Upper lobe of left lung (tissue), 6 donors: Measurements from ENCODE around the gene AGTRAP. TPM values are rescaled to one million over a fixed set of nuclear protein-coding genes. Genes with fewer than 3 reads are reported as not detected.

Experiments
- ATAC-seq, 2 donors: fragments of 200-7000 bp; cut with Tn5 transposase; one replicate each; pipeline ENCODE4 v1.9.1; 2022; ENCODE audit warnings: mild to moderate bottlenecking in 2 of 2, moderate library complexity in 2 of 2; ENCODE audit not compliant: low FRiP score in 2 of 2
- DNase-seq, 2 donors: peaks; one replicate each; pipeline ENCODE4 v3.0.0-alpha.2; 2019 to 2020
- H3K27ac ChIP-seq, 4 donors: fragments of 200-600 bp; sonication (generic); one replicate each; pipeline ENCODE4 v1.5.1; 2016 to 2019
- H3K27me3 ChIP-seq, 4 donors: fragments of 200-600 bp; sonication (generic); one replicate each; pipeline ENCODE4 v1.5.1; 2017 to 2019
- H3K36me3 ChIP-seq, 4 donors: fragments of 200-600 bp; sonication (generic); one replicate each; pipeline ENCODE4 v1.5.1; 2016 to 2019
- H3K4me1 ChIP-seq, 4 donors: fragments of 200-600 bp; sonication (generic); one replicate each; pipeline ENCODE4 v1.5.1; 2018 to 2019
- H3K4me3 ChIP-seq, 4 donors: fragments of 200-600 bp; sonication (generic); one replicate each; pipeline ENCODE4 v1.5.1; 2017 to 2019; ENCODE audit warnings: mild to moderate bottlenecking in 2 of 4, moderate library complexity in 1 of 4
- H3K9me3 ChIP-seq, 4 donors: fragments of 200-600 bp; sonication (generic); one replicate each; pipeline ENCODE4 v1.5.1; 2018 to 2019
- EP300 ChIP-seq, 4 donors: sonication (generic); formaldehyde crosslinking; IDR thresholded peaks; one replicate each; pipeline ENCODE4 v1.5.1; 2017; ENCODE audit warnings: antibody characterized with exemption in 4 of 4, control low read depth in 2 of 4
- POLR2A ChIP-seq, 4 donors: fragments of 450-650 bp; IDR thresholded peaks; one replicate each; pipeline ENCODE4 v1.5.1; 2016 to 2017; ENCODE audit warnings: antibody characterized with exemption in 4 of 4, mild to moderate bottlenecking in 2 of 4
- POLR2AphosphoS5 ChIP-seq, 2 donors: sonication (generic); formaldehyde crosslinking; IDR thresholded peaks; one replicate each; pipeline ENCODE4 v1.5.1; 2017; ENCODE audit warnings: antibody characterized with exemption in 2 of 2
- WGBS, 2 donors: methylation state at CpG; one replicate each; pipeline ENCODE4 v1.1.5; 2017 to 2018; 5-methylcytosine and 5-hydroxymethylcytosine counted together
- total RNA-seq, 6 donors: library from RNA; depleted of rRNA in 4 of 6; stranded (reverse); fragments of >200 nt in 4 of 6; gene quantifications; one replicate each; pipeline versions ENCODE4 v1.1.0 to v1.2.1, GENCODE V29; 2016 to 2021
- TF ChIP-seq, protein P1 (sequence below), 6 experiments: fragments of 450-650 bp in 4 of 6; fragments of 200-600 bp in 2 of 6; sonication (generic) in 2 of 6; IDR thresholded peaks; one replicate each; pipeline ENCODE4 v1.5.1; 2016 to 2019; ENCODE audit warnings: antibody characterized with exemption in 6 of 6
- donor health status: DM: no; HTN: no; CAD: no; lungs with moderate emphysema.
- donor health status: DM: no; HTN: yes; CAD: no; lungs with severe emphysema.

The AGTRAP gene
- total RNA-seq, 6 donors from 2014 or later = 52.2 to 80.1 (median 68.7) TPM

GRCh38 chr1:11748294-11749202, 12.6 kb downstream of the AGTRAP start:
- 92 to 97% methylated on average over 23 to 27 of the region's 27 CpGs for WGBS, 2 donors

GRCh38 chr1:11749203-11749689, 13.3 kb downstream of the AGTRAP start:
- H3K27me3 ChIP-seq = no peaks in the 10 kb centered on the region
- peak; percentile 72 to 84 for ATAC-seq
- peak in 1 of 2 donors; percentile 81 for DNase-seq
- H3K27ac ChIP-seq = peak overlapping the region in 2 of 4 donors; percentile 57 to 74
- no peak for TF ChIP-seq POLR2AphosphoS5 (IDR thresholded peaks at IDR 0.05)
- TF ChIP-seq, protein P1, sequence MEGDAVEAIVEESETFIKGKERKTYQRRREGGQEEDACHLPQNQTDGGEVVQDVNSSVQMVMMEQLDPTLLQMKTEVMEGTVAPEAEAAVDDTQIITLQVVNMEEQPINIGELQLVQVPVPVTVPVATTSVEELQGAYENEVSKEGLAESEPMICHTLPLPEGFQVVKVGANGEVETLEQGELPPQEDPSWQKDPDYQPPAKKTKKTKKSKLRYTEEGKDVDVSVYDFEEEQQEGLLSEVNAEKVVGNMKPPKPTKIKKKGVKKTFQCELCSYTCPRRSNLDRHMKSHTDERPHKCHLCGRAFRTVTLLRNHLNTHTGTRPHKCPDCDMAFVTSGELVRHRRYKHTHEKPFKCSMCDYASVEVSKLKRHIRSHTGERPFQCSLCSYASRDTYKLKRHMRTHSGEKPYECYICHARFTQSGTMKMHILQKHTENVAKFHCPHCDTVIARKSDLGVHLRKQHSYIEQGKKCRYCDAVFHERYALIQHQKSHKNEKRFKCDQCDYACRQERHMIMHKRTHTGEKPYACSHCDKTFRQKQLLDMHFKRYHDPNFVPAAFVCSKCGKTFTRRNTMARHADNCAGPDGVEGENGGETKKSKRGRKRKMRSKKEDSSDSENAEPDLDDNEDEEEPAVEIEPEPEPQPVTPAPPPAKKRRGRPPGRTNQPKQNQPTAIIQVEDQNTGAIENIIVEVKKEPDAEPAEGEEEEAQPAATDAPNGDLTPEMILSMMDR (IDR thresholded peaks at IDR 0.05) = peak in 5 of 6 experiments; percentile 61 to 89 (median 76)
- no peaks in the 10 kb centered on the region for H3K9me3 ChIP-seq
- WGBS, 2 donors = 63 to 74% methylated on average over 8 to 9 of the region's 9 CpGs
- peaks cover 4 to 18% (median 5%) of the 10 kb centered on the region in 4 donors for H3K4me1 ChIP-seq
- H3K36me3 ChIP-seq = peaks cover 6 to 71% (median 42%) of the 10 kb centered on the region in 4 donors
- no peak overlapping the region for H3K4me3 ChIP-seq

More at GRCh38 chr1:11748294-11749202, 12.6 kb downstream of the AGTRAP start:
- Histone ChIP-seq H3K36me3 (peaks cover 6 to 76% (median 42%) of the 10 kb centered on the region in 4 donors), H3K9me3 (no peaks in the 10 kb centered on the region), H3K27ac (peak overlapping the region in 2 of 4 donors; percentile 57 to 74), H3K4me3 (no peak overlapping the region), H3K27me3 (no peaks in the 10 kb centered on the region), H3K4me1 (peaks cover 4 to 18% (median 5%) of the 10 kb centered on the region in 4 donors)
- peak in 1 of 2 donors; percentile 8 for ATAC-seq
- TF ChIP-seq EP300 (IDR thresholded peaks at IDR 0.05) = no peak
- TF ChIP-seq POLR2A (IDR thresholded peaks at IDR 0.05) = no peak
- no peak for TF ChIP-seq POLR2AphosphoS5 (IDR thresholded peaks at IDR 0.05)
- TF ChIP-seq, protein P1 (IDR thresholded peaks at IDR 0.05) = no peak
- peak in 1 of 2 donors; percentile 73 for DNase-seq

DNA sequence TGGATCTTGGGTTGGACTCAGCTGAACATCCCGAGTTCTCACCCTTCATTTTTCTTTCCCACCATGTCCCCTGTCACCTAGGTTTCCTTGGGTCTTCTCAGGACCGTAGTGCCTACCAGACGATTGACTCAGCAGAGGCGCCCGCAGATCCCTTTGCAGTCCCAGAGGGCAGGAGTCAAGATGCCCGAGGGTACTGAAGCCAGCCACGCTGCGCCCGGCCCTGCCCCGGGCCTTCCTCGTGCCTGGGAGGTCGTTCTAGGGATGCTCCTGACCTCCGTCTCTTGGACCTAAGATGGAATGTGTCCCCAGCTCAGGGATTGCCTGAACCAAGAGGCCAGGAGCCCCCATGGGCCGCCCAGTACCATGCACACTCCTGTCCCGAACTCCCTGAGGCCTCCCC, 14.1 kb downstream of the AGTRAP start:
- no peak overlapping the region for H3K27ac ChIP-seq
- no peak for ATAC-seq
- no peak for TF ChIP-seq POLR2A (IDR thresholded peaks at IDR 0.05)
- no peak for TF ChIP-seq EP300 (IDR thresholded peaks at IDR 0.05)
- no peak for TF ChIP-seq POLR2AphosphoS5 (IDR thresholded peaks at IDR 0.05)
- TF ChIP-seq, protein P1 (IDR thresholded peaks at IDR 0.05) = no peak
- no peaks in the 10 kb centered on the region for H3K9me3 ChIP-seq
- H3K4me1 ChIP-seq = peaks cover 4 to 18% (median 5%) of the 10 kb centered on the region in 4 donors
- no peak overlapping the region for H3K4me3 ChIP-seq
- WGBS, 2 donors = 91 to 96% methylated on average over 14 to 15 of the region's 15 CpGs
- peaks cover 6 to 64% (median 42%) of the 10 kb centered on the region in 4 donors for H3K36me3 ChIP-seq
- H3K27me3 ChIP-seq = no peaks in the 10 kb centered on the region
- DNase-seq = no peak

GRCh38 chr1:11751087-11751486, 15.2 kb downstream of the AGTRAP start:
- no peak for DNase-seq
- H3K4me3 ChIP-seq = no peak overlapping the region
- TF ChIP-seq POLR2AphosphoS5 (IDR thresholded peaks at IDR 0.05) (no peak), EP300 (IDR thresholded peaks at IDR 0.05) (no peak), POLR2A (IDR thresholded peaks at IDR 0.05) (no peak)
- TF ChIP-seq, protein P1 (IDR thresholded peaks at IDR 0.05) = no peak
- no peak overlapping the region for H3K27ac ChIP-seq
- 91 to 93% methylated on average over 6 to 9 of the region's 9 CpGs for WGBS, 2 donors
- H3K27me3 ChIP-seq = no peaks in the 10 kb centered on the region
- no peaks in the 10 kb centered on the region for H3K9me3 ChIP-seq
- no peak for ATAC-seq
- H3K4me1 ChIP-seq = peaks cover 4 to 18% (median 5%) of the 10 kb centered on the region in 4 donors
- peaks cover 3 to 54% (median 38%) of the 10 kb centered on the region in 4 donors for H3K36me3 ChIP-seq
